PFSK-1 (cell line): ENCODE results near the gene BCAS3.

Source experiments
- FOXP2 ChIP-seq: optimal IDR thresholded peaks from 2 replicates; pipeline ENCODE3; 2011; ENCODE audit warnings: borderline replicate concordance, control low read depth, inconsistent platforms; ENCODE audit not compliant: insufficient read depth; ENCODE audit errors: extremely low read length, extremely low read depth
- POLR2AphosphoS5 ChIP-seq: IDR thresholded peaks from 2 replicates; pipeline ENCODE4 v1.6.1; 2012; ENCODE audit warnings: low read depth, mild to moderate bottlenecking, control low read depth, low read length, moderate library complexity
- SIN3A ChIP-seq: IDR thresholded peaks from 2 replicates; pipeline ENCODE4 v1.6.1; 2012; ENCODE audit warnings: mild to moderate bottlenecking, low read length, moderate library complexity, borderline replicate concordance; ENCODE audit not compliant: insufficient read depth
- TAF1 ChIP-seq: IDR thresholded peaks from 2 replicates; pipeline ENCODE4 v1.6.1; 2012; ENCODE audit warnings: low read length, control low read depth, borderline replicate concordance; ENCODE audit not compliant: insufficient read depth
- TF ChIP-seq, protein P1 (sequence below), 2 experiments: IDR thresholded peaks; 2 replicates each; pipeline versions ENCODE4 v1.6.1 to v1.8.0; 2011 to 2012; ENCODE audit warnings: low read depth in 2 of 2, low read length in 2 of 2, control low read depth in 1 of 2, inconsistent platforms in 1 of 2, mild to moderate bottlenecking in 1 of 2, moderate library complexity in 1 of 2; ENCODE audit not compliant: insufficient read depth in 1 of 2

DNA sequence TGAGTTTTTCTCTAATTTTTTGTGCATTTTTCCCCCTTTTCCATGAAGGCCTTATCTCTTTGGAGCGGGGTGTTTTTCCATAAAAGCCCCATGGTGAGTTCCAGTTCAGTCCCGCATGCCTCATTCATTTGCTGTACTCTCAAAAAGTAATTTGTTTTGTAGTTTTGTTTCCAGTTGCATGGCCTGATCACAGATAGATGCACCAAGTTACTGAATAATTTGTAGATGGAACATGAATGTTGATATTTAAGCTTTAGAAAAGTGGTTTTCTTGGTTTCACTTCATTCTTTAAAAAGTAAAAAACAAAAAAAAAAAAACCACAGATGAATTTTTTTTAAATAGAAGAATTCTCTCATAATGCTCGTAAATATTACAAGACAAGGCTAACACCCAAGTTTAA lies 349.2 kb downstream of the BCAS3 start:
- TF ChIP-seq POLR2AphosphoS5 (no peak), FOXP2 (no peak), TAF1 (no peak), SIN3A (no peak)
- TF ChIP-seq, protein P1, sequence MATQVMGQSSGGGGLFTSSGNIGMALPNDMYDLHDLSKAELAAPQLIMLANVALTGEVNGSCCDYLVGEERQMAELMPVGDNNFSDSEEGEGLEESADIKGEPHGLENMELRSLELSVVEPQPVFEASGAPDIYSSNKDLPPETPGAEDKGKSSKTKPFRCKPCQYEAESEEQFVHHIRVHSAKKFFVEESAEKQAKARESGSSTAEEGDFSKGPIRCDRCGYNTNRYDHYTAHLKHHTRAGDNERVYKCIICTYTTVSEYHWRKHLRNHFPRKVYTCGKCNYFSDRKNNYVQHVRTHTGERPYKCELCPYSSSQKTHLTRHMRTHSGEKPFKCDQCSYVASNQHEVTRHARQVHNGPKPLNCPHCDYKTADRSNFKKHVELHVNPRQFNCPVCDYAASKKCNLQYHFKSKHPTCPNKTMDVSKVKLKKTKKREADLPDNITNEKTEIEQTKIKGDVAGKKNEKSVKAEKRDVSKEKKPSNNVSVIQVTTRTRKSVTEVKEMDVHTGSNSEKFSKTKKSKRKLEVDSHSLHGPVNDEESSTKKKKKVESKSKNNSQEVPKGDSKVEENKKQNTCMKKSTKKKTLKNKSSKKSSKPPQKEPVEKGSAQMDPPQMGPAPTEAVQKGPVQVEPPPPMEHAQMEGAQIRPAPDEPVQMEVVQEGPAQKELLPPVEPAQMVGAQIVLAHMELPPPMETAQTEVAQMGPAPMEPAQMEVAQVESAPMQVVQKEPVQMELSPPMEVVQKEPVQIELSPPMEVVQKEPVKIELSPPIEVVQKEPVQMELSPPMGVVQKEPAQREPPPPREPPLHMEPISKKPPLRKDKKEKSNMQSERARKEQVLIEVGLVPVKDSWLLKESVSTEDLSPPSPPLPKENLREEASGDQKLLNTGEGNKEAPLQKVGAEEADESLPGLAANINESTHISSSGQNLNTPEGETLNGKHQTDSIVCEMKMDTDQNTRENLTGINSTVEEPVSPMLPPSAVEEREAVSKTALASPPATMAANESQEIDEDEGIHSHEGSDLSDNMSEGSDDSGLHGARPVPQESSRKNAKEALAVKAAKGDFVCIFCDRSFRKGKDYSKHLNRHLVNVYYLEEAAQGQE (IDR thresholded peaks at IDR 0.05; ENCODE audit: insufficient read depth in 1 of 2, low read depth in 2 of 2, low read length in 2 of 2) = no peak
